ENCODE measurements around the gene OTULIN.

The OTULIN gene

GRCh38 chr5:14667770-14668169 lies 3.3 kb downstream of the OTULIN start:
- in situ Hi-C loops (cut with MboI; ENCODE audit: low sequenced_read_pairs): no loop called here

DNA sequence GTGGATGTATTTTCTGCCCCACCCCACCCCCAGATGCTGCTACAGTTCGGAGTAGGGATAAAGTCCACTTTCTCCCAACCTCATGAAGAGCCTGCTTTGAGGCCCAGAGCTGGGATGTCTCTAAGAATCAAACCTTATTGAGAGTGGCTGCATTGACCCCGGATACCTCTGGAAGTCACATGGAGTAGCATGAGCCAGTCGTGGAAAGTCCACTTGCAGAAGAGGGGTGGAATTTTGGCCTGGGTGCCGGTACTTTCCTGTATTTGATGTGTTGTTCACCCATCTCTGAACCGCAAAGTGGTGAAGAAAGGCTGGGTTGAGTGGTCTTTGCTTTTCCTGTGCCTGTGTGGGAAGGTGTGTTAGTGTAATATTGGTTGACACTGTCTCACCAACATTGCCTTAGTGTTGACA lies 3.7 kb downstream of the OTULIN start:
- in situ Hi-C loops (cut with MboI; ENCODE audit: low sequenced_read_pairs): no loop called here

DNA sequence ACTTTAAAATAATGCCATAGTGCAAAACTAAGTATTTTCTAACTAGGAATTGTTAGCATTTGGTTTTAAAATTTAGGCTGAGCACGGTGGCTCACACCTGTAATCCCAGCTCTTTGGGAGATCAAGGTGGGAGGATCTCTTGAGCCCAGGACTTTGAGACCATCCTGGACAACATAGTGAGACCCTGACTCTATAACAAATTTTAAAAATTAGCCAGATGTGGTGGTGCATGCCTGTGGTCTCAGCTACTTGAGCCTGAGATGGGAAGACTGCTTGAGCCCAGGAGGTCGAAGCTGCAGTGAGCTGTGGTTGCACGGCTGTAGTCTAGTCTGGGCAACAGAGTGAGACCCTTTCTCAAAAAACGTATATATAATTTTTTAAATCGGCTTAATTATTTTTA lies 4.9 kb downstream of the OTULIN start:
- in situ Hi-C loops (cut with MboI; ENCODE audit: low sequenced_read_pairs): no loop called here

- in situ Hi-C loops (cut with MboI; ENCODE audit: low sequenced_read_pairs): no loop called here
Measured at GRCh38 chr5:14669975-14670374, 5.5 kb downstream of the OTULIN start.

DNA sequence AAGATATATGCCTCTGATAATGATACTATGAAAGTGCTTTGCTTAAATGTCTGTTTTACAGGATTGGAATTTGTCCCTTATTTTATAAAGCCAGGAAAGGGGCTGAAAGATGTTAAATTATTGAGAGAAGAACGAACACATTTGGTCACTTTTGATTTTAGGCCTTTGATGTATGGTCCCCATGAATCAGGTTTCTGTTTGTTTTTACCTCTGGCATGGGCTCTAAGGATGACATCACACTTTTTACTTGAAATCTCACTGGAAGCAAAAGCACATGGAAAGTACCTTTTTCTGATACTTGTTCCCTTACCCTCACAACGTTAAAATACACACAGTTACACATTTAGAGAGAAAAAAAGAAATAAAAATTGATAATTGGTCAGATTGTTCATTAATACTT lies 6.9 kb downstream of the OTULIN start:
- in situ Hi-C loops (cut with MboI; ENCODE audit: low sequenced_read_pairs): no loop called here

DNA sequence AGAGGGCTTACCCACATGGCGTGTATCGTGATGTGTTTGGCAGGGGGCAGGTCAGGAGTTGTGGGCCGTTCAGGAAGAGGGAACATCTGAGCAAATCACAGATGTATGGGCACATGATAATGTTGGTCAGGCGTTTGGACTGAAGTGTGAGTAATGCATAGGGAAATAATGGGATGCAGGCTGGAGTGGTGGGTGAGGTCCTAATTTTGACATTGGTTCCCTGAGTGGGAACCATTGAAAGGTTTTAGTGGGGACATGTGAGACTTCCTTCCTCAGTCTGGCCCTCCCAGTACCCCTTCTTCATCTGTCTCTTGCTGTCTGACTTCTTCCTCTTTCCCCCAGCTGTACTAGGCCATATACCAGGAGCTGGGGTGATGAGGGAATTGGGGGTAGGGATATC lies 7.6 kb downstream of the OTULIN start:
- in situ Hi-C loops (cut with MboI; ENCODE audit: low sequenced_read_pairs): no loop called here

DNA sequence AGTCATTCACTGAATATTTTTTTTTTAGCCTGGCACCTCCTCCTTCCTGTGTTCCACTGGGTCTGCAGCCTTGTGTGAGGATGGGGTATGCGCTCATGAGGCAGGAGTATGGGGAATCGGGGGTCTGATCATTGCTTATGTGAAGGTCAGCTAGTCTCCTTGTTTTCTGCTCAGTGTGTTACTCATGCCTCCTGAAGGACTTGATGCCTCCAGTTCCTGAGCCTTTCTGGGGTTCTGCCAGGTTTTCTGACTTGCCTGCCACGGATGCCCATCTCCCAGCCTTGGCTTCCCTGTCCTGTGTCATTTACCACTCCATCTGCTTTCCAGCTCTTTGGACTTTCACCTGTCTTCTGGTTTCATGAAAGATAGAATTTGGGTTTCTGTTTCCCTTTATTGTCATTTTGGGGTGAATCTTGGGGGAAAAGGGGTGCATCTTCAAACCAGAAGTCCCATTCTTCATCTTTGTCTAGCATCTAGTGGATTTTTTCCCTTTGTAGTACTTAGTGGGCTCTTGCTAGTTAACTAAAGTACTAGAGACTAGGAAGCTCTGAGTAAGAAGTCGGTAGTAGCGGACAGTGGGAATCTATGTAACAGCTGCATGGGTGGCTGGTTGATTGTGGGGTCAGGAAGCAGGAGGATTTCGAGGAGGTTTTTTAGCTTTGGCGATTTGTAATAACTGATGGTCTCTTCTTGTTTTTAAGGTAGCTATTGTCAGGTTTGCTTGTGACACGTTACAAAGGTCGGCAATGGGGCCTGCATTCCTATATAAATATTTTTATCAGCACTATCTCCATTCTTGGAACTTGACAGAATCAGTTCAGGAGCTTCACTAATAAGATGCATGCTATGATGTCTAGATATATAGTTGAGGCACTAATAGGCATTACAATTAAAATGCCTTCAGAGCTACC lies 8.2 kb downstream of the OTULIN start:
- in situ Hi-C loops (cut with MboI; ENCODE audit: low sequenced_read_pairs): no loop called here

DNA sequence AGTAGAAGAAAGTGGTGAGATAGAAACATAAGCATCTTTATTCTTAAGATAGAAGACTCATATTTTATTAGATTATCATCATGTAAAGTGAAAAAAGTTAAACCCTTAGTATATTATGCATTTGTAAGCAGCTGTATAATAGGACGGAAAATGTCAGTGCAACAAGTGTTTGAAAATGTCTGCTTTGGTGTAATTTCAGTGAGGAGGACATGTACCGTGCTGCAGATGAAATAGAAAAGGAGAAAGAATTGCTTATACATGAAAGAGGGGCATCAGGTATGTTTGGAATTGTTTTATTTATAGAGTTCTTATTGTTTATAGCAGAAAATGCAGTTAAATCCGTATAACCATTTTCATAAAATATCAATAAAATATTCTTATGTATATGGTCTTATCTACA lies 8.9 kb downstream of the OTULIN start:
- in situ Hi-C loops (cut with MboI; ENCODE audit: low sequenced_read_pairs): no loop called here

DNA sequence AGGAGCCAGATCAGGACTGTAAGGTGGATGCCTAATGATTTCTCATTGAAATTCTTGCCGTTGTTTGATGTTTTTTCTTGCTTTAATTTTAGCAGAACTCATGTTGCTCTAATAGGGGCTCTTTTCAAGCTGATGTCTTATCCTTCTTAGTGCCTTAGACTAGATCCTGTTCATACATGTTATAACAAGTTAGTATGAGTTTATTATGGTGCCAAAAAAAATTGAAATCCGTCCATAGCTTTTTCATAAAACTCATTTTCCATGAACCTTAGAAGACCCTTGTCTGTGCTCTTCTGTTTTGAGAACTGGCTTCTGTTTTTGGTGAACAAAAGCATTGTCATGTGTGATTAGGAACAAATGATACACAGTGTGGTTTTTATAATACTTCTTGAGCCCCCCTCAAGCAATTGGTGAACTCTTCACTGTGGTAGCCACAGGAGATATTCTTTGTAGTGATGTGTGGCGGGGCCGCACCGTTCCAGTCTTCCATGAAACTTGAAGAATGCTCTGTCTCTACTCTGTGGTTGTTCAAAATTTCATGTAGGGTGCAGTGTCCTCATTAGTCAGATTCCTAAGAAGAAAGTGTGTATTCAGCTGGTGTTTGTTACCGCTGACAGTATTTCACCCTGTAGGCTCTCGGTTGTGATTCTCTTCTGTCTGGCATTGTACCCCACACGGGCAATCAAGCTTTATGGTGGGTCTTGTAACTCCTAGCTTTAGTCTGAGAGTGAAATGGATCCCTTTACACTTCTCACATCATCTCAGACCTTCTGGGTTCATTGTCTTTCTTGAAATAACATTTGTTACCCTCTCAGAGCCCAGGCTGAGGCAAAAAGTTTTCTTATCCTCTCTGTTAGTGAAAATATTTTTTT lies 10.7 kb downstream of the OTULIN start:
- in situ Hi-C loops (cut with MboI; ENCODE audit: low sequenced_read_pairs): no loop called here

DNA sequence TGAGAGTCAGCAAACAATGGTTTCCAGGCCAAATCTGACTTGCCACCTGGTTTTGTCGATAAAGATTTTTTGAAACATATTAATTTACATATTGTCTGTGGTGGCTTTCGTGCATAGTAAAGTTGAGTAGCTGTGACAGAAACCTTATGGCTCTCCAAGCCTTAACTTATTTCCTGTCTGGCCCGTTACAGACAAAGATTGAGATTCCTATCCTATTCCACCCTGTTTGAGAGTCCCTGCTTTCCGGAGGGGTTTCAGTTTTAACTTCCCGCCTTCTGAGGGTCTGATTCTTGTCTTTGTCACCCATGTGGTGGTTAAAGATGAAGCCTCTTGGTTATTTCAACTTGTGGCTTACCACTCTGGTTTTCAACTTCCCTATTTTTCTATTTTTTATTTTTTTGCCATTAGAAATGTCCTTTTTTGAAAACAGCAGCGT lies 11.4 kb downstream of the OTULIN start:
- in situ Hi-C loops (cut with MboI; ENCODE audit: low sequenced_read_pairs): no loop called here

- in situ Hi-C loops (cut with MboI; ENCODE audit: low sequenced_read_pairs): no loop called here
Measured at GRCh38 chr5:14676320-14676719, 11.8 kb downstream of the OTULIN start.

- in situ Hi-C loops (cut with MboI; ENCODE audit: low sequenced_read_pairs): no loop called here
Measured at GRCh38 chr5:14678773-14679334, 14.3 kb downstream of the OTULIN start.

- in situ Hi-C loops (cut with MboI; ENCODE audit: low sequenced_read_pairs): no loop called here
Measured at GRCh38 chr5:14679595-14679994, 15.1 kb downstream of the OTULIN start.

DNA sequence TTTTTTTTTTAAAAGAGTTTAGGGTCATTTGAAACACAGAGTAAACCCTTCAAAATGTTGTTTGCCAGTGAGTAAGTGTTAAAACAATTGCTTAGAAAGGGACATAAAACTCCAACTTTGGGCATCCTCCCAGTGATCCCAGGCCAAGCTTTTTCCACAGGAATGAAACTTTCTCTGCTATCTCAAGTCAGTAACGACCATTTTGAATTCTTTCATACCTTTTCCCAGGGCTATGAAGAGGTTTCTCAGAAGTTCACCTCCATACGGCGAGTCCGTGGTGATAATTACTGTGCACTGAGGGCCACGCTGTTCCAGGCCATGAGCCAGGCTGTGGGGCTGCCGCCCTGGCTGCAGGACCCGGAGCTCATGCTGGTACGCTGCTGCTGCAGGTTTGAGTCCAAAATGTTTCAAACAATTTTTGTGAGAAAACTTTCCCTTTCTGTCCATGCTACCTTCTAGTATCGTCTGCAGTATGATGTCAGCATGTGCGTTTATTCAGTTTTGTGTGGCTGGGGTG lies 16.8 kb downstream of the OTULIN start:
- in situ Hi-C loops (cut with MboI; ENCODE audit: low sequenced_read_pairs): no loop called here

DNA sequence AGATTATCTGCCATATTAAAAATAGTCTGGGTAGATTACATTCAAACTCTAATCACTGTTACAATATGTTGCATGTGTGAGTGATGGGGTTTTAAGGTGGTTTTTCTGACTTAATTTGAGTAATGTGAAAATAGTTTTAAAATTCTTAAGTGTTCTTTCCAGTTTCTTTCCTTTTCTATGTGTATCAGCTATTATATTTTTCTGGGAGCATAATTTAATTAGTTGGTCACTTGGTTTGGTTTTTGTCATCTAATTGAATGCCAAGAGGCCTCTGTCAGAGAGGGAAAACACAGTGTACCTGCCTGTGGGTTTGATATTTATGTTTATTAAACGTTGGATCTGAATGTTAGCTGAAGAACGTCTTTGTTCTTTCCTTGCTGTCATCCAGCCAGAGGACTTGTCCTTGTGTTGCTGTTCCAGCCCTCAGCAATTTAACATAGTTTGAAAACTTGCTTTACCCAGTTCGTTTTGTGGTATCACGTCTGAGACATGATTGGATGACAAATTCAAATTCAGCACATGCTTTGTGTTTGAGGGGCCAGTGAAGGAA lies 19.5 kb downstream of the OTULIN start:
- in situ Hi-C loops (cut with MboI; ENCODE audit: low sequenced_read_pairs): no loop called here

DNA sequence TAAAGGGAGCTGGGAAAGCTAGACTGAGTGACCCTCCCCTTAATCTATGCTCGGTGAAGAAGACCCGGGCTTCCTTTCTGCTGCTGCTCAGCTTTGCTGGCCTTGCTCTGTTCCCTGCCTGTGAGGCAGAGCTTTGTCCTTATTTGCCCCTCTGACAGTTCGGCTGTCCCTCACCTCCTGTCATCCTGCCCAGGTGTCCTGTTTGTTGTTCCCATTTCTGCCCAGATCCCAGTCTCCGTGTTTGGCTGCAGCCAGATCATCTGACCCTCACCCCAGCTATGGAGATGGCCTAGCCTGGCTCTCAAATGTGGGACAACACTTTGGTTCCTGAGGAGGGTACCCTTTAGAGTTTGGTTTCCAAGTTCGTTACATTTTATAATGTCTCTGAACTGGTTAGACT lies 20.2 kb downstream of the OTULIN start:
- in situ Hi-C loops (cut with MboI; ENCODE audit: low sequenced_read_pairs): no loop called here

DNA sequence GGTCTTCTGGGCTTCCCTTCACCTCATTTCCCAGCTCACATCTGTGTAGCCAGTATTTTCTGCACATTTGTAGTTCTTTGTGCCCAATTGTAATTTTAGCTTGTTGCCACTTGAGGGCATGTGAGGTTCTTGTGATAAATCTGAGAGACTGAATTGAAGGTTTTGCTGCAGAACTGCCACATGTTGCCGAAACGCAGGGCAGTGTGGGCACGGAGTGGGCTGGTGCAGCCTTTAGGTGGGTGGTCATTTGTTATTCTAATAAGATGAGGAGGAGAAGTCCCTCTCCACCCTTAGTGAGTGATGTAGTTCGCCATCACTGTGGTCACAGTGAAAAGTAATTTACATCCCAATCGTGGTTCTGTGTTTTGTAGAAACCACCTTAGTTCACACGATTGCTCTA lies 21.2 kb downstream of the OTULIN start:
- in situ Hi-C loops (cut with MboI; ENCODE audit: low sequenced_read_pairs): no loop called here

- in situ Hi-C loops (cut with MboI; ENCODE audit: low sequenced_read_pairs): no loop called here
Measured at GRCh38 chr5:14686517-14686916, 22.0 kb downstream of the OTULIN start.

DNA sequence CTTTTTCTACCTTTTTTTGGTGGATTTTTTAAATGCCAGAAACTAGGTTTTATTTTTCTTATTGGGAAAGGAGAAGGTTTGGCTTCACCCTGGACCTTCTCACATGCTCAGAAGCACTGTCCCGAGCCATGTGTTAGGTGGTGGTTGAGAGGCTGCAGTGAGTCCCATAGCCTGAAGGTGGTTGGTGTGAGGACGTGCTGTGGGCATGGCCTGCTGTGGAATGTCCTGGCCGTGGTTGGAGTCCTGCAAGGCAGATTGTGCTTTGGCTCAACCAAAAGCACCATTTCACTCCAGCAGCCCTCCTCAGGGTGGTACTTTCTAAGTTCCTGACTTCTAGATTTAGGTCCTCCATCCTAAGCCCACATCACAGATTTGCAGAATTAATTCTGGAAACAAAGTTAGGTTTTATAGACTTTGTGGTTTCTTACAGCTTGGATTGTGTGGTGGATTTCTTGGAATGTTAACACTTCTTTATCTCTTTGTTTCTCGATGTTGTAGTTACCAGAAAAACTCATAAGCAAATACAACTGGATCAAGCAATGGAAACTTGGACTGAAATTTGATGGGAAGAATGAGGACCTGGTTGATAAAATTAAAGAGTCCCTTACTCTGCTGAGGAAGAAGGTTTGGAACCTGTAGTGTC lies 22.6 kb downstream of the OTULIN start:
- in situ Hi-C loops (cut with MboI; ENCODE audit: low sequenced_read_pairs): no loop called here

- in situ Hi-C loops (cut with MboI; ENCODE audit: low sequenced_read_pairs): no loop called here
Measured at GRCh38 chr5:14693070-14693469, 28.6 kb downstream of the OTULIN start.

- in situ Hi-C loops (cut with MboI; ENCODE audit: low sequenced_read_pairs): no loop called here
Measured at GRCh38 chr5:14695152-14695551, 30.6 kb downstream of the OTULIN start.
